ENCODE results near the gene NMNAT3.

DNA sequence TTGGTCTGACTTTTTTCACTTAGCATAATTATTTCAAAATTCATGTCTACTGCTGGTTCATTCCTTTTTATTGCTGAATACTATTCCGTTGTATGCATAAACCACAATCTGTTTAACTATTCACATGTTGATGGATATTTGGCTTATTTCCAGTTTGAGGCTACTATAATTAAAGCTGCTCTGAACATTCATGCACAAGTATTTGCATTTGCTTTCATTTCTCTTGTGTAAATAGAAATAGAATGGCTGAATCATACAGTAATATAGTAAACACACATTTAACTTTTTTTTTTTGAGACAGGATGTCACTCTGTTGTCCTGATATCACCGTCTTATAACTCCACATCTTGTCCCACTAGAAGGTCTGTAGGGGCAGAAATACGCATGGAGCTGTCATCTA lies 57.3 kb downstream of the NMNAT3 start:
- TF ChIP-seq, protein P1, sequence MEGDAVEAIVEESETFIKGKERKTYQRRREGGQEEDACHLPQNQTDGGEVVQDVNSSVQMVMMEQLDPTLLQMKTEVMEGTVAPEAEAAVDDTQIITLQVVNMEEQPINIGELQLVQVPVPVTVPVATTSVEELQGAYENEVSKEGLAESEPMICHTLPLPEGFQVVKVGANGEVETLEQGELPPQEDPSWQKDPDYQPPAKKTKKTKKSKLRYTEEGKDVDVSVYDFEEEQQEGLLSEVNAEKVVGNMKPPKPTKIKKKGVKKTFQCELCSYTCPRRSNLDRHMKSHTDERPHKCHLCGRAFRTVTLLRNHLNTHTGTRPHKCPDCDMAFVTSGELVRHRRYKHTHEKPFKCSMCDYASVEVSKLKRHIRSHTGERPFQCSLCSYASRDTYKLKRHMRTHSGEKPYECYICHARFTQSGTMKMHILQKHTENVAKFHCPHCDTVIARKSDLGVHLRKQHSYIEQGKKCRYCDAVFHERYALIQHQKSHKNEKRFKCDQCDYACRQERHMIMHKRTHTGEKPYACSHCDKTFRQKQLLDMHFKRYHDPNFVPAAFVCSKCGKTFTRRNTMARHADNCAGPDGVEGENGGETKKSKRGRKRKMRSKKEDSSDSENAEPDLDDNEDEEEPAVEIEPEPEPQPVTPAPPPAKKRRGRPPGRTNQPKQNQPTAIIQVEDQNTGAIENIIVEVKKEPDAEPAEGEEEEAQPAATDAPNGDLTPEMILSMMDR (IDR thresholded peaks at IDR 0.05), result no peak
- no peak for TF ChIP-seq POLR2AphosphoS5 (IDR thresholded peaks at IDR 0.05)

Data from breast epithelium (tissue), 3 donors.